OCI-M2 (cell line): ENCODE results near the gene ANKRD24.
"Not testable (repeated sequence)": the region's sequence is repeated elsewhere in the genome, so short reads cannot be mapped to it uniquely, and the experiment has no call there.

Experiments used
- DNase-seq: peaks from one replicate; lab custom pipeline; 2025; ENCODE audit not compliant: unreplicated experiment; lab: John Stamatoyannopoulos, UW

ANKRD24 gene

GRCh38 chr19:4182084-4182810 is at the start of gene ANKRD24, which contains the start of gene SIRT6:
ANKRD24 (plus strand) TSS chr19:4182689; CDS start chr19:4186426, 3,737 bp downstream.
SIRT6 (minus strand) TSS chr19:4182563; CDS start chr19:4182539, 24 bp downstream.
- DNase-seq: peak; percentile 64

GRCh38 chr19:4134351-4134750 is 48.1 kb upstream of the ANKRD24 start:
- DNase-seq: no peak

GRCh38 chr19:4135386-4135785 is 47.1 kb upstream of the ANKRD24 start:
- DNase-seq: not testable (repeated sequence)

DNA sequence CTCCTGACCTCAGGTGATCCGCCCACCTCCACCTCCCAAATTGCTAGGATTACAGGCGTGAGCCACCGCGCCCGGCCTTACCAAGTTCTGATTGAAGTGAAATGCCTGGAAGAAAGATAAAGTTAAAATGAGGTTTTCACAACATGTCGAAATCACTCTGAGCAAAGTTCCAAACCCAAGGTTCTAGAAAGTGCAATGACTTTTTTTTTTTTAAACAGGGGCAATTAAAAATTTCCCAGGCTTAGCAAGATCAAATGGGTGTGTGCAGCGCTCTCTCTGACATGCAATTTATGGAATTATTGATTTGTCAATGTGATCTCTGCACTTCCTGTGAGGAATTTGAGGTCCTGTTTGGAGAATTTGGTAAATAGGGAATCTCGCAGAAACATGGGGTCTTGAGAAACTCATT is 45.8 kb upstream of the ANKRD24 start:
- no peak for DNase-seq

DNA sequence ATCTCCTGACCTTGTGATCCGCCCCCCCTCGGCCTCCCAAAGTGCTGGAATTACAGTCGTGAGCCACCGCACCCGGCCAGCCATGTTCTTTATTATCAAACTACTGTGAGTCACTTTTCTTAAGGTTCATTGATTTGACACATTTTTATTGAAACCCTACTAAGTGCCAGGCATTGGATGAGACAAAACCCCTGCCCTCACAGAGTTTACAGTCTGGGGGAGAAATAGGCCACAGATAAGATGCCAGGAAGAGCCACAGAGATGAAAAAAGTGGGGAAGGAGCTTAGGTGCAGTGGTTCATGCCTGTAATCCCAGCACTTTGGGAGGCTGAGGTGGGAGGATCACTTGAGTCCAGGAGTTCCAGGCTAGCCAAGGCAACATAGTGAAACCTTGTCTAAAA is 44.0 kb upstream of the ANKRD24 start:
- DNase-seq: no peak

GRCh38 chr19:4139614-4140236 is 42.8 kb upstream of the ANKRD24 start:
- DNase-seq: no peak

DNA sequence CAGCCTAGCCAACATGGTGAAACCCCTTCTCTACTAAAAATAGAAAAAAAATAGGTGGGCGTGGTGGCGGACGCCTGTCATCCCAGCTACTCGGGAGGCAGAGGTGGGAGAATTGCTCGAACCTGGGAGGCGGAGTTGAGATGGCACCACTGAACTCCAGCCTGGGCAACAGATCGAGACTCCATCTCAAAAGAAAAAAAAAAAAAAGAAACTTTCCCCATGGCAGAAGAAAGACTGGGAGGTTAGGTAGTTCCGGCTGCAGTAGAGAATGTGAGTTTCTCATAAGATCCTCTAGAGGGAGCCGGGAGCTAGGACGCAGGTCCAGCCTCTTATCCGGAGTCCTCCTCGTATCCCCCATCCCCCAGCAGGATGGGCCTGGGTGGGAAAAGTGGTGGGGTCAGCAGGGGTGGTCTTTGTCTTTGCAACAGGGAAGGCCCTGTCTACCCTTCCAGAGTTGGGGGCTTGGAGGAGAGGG is 42.2 kb upstream of the ANKRD24 start:
- no peak for DNase-seq

DNA sequence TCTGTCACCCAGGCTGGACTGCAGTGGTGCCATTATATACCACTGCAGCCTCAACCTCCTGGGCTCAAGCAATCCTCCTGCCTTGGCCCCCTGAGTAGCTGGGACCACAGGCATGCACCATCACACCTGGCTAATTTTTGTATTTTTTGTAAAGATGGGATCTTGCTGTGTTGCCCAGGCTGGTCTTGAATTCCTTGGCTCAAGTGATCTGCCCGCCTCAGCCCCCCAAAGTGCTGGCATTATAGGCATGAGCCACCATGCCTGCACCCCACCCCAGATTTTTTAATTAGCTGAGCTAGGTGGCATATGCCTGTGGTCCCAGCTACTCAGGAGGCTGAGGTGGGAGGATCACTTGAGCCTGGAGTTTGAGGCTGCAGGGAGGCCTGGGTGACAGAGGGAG is 39.6 kb upstream of the ANKRD24 start:
- not testable (repeated sequence) for DNase-seq

DNA sequence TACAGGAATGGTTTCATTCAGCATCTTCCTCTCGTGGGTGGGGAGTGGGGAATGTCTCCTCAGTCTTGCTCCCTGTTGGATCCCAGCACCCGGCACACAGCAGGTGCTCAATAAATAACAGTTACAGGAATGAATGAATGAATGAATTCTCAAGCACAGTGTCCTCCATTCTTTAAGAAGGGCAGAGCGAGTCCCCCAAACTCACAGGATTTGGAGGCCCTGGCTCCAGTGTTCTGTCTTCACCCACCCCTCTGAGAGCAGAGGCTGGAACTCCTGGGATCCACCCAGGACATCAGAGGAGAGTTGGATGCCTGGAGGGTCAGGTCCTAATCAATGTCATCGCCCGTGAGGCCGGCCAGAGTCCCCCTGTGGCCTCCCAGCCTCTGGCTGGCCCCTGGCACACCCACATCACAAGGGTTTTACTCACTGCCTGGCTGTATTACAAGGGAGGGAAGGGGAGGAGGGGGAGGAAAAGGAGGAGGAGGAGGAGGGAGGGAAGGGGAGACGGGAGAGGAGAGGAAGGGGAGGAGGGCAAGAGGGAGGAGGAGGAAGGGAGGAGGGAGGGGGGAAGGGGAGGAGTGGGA is 37.7 kb upstream of the ANKRD24 start:
- DNase-seq: no peak

DNA sequence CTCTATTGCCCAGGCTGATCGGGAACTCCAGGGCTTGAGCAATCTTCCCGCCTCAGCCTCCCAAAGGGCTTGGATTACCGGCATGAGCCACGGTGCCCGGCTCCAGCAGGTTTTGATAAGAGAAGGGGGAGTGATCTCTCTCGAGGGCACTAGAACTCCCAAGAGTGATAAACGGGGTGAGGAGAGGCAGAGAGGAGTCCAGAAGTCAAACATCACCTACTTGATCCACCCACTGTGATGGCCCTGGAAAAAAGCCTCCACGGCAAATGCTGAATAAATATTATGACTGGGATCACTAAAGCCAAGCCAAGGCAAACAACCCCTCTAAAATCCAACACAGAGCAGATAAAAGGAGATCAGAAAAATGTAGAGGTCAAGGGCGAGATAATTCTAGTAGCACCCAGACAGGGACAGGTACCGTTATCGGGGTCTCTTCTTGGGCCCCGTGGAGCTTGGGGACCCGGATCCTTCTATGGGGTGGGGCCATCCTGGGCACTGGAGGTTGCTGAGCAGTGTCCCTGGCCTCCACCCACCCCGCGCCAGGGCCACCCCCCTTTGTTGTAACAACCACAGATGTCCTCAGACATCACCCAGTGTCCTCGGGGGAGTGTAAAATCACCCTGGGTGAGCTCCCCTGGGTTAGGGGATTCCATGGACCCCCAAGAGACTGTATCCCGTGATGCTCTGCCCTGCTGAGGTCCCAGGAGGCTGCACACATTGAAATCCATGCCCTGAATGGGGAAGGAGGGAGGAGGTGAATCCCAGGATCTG is 32.8 kb upstream of the ANKRD24 start:
- DNase-seq: no peak

- DNase-seq: no peak
Measured at GRCh38 chr19:4151623-4152022, 30.9 kb upstream of the ANKRD24 start.

DNA sequence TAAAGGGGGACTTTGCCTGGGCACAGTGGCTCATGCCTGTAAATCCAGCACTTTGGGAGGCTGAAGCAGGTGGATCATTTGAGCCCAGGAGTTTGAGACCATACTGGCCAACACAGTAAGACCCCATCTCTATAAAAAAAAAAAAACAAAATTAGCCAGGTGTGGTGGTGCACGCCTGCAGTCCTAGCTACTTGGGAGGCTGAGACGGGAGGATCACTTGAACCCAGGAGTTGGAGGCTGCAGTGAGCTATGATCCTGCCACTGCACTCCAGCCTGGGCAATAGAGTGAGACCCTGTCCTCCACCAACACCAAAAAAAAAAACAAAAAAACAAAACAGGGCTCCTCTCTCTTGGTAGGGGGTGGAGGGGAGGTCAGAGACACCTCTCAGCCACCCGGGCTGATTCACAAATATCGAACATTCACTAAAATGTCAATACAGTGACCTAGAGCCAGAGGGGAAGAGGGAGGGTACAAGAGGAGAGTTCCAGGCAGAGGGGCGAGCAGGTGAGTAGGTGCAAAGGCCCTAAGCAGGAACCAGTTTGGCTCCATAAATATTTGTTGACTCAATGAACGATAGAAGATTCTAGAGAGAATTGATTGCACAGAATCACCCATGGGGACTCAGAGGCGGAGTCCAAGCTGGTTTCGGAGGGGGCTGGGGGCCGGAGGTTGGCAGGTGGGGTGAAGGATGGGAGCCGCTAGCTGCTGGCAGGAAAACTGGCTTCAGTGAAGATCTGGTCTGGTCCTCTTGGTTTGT is 30.1 kb upstream of the ANKRD24 start:
- DNase-seq: no peak

DNA sequence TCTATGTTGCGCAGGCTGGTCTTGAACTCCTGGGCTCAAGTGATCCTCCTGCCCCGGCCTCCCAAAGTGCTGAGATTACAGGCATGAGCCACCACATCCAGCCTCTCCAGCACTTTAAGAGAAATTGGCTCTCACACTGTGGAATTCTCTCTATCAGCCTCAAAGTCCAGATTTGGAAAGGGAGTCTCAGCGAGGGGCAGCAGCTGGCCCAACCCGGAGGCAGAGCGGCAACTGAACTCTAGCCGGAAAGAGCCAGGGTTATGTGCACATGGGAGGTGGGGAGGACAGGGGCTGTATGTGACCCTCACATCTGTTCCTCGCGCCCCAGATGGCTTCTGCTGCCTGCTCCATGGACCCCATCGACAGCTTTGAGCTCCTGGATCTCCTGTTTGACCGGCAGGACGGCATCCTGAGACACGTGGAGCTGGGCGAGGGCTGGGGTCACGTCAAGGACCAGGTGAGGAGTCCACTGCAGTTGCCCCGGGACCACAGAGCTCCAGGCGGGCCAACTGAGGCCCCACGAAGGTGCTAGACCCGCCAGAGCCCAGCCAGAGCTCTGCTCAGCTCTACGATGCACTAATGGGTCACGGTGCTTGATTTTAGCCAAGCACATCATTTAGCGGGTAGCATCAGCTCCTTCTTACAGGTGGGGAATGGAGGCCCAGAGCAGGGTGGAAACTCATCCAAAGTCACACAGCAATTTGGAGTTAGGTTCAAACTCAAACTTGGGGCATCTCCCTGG is 27.7 kb upstream of the ANKRD24 start:
- DNase-seq: no peak

GRCh38 chr19:4157164-4157563 is 25.3 kb upstream of the ANKRD24 start:
- DNase-seq: no peak

DNA sequence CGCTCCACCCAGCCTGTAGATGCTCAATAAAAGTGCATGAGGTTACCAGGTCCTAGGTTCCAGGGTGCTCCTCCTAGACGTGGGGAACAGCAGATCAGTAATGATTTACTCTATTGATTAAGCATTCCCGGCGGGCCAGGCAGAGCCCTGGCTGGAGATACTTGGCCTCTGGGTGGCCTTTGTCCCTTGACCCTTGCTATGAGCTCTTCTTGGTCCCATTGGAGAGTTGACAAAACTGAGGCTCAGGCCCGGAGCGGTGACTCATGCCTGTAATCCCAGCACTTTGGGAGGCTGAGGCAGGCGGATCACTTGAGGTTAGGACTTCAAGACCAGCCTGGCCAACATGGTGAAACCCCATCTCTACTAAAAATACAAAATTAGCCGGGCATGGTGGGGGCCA is 24.5 kb upstream of the ANKRD24 start:
- DNase-seq: not testable (repeated sequence)

GRCh38 chr19:4161415-4162077 is 20.9 kb upstream of the ANKRD24 start:
- DNase-seq: no peak

DNA sequence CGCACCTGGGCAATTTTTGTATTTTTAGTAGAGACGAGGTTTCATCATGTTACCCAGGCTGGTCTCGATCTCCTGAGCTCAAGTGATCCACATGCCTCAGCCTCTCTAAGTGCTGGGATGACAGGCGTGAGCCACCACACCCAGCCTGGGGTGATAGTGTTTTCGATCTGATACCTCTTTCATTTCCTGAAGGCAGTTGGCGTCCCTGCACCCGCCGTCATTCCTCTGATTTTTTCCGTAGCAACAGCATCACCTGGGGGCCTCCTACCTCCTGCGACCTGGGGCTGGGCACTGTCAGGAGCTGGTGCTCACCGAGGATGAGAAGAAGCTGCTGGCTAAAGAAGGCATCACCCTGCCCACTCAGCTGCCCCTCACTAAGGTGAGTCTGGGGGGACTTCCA is 18.2 kb upstream of the ANKRD24 start:
- no peak for DNase-seq

DNA sequence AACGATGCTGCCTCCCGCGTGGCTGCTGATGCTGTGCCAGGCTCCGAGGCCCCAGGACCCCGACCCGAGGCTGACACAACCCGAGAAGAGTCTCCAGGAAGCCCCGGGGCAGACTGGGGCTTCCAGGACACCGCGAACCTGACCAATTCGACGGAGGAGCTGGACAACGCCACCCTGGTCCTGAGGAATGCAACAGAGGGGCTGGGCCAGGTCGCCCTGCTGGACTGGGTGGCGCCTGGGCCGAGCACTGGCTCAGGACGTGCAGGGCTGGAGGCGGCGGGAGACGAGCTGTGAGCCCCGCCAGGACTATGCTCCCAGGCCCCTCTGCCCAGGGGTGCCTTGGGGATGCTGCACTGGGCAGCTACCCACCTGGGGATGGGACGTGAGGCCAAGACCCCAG is 10.8 kb upstream of the ANKRD24 start:
- DNase-seq: no peak

GRCh38 chr19:4172861-4173473 is 9.5 kb upstream of the ANKRD24 start:
- DNase-seq: no peak
